HG03571 (cell line): ENCODE data around the gene USP13.
"Not testable (repeated sequence)": the region's sequence is repeated elsewhere in the genome, so short reads cannot be mapped to it uniquely, and the experiment has no call there.

Source experiments
- ATAC-seq: cut with Tn5 transposase; IDR thresholded peaks from one replicate; pipeline ENCODE4 v1.9.1; 2021; ENCODE audit not compliant: unreplicated experiment

The USP13 gene

DNA sequence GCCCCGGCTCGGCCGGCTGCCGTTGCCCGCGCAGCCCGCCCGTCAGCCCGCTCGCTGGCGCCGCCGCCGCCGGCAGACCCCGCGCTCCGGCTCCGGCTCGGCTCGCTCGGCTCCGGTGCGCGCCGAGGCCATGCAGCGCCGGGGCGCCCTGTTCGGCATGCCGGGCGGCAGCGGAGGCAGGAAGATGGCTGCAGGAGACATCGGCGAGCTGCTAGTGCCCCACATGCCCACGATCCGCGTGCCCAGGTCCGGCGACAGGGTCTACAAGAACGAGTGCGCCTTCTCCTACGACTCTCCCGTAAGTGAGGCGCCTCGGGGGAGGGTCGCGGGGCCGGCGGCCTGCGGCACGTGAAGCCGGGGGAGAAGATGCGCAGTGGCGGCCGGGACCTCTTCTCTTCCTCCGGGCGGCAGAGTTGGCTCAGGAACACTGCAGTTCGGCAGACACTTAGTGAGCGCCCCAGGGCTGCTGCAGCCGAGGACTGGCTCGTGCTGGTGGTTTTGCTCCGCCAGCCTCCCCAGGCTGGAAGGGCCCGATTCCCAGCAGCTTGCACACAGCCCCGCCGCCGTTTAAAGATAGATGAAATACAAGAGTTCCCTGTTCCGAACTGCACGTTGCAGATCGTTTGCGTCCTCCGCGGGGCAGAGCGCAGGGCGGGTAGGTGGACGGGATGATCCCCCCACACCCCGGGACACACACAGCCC is 407 bp downstream of the USP13 start:
- peak; percentile 53 for ATAC-seq

DNA sequence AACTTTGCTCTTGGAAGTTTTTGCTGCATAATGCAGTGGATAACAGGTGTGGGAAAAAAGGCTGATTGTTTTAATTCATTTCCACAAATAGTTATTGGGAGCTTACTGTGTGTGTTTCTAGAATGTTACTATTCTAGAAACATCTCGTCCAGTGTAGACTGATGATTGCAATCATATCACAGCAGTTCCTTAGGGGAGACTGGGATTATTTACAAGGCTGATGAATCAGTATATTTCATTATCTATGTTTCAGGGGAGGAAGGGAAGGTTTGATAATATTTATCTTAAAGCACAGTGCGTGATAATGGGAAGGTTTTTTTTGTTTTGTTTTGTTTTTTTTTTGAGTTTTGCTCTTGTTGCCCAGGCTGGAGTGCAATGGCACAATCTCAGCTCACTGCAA is 2.4 kb downstream of the USP13 start:
- no peak for ATAC-seq

DNA sequence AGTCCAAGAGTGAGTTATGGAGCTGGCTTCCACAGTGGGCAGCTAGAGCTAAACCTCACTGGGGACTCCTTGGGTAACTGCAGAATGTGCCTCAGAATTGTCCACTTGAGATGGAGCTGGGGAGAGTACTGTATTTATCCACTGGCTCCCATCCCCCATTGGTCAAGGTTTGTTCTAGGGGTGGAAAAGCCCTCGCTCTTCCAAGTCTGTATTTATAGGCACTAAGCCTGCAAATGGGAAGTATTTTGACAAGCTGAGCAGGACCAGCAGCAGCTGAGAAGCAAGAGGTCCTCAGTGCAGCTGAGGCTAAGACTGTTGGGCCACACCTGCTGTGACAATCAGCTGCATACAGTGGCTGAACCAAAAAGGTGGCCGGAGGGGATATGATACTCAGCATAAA is 5.8 kb downstream of the USP13 start:
- ATAC-seq: no peak

DNA sequence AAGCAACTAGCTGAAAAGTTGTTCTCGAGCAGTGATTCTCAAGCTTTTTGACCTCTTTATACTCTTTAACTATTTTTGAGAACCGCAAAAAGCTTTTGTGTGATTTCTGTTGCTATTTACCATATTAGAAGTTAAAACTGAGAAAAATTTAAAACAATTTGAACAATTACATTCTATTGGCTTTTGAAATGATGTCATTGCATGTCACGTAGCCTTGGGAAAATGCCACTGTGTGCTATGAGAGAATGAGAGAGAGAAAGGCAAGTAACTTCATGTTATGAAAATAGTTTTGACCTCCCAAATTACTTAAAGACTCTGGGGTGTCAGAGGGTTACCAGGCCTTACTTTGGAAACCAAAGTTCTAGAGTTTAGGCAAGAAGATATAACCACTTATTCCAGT is 8.0 kb downstream of the USP13 start:
- no peak for ATAC-seq

DNA sequence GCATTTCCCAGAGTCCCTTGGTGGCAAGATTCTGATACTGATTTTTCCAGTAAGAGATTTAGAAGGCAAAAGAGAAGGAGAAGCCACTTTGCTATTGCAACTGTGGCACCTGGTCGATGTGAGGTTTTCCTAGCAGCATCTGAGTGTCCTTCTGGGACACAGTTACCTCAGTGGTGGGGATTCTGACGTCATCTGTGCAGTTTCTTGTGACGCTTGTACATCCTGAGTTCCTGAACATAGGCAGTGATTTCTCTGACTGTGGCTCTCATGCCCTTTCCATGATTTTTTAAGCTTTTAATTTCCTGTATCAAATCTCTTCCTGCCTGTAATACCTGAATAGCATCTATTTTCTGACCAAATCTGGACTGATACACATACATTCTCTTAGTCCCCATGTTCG is 8.9 kb downstream of the USP13 start:
- no peak for ATAC-seq

DNA sequence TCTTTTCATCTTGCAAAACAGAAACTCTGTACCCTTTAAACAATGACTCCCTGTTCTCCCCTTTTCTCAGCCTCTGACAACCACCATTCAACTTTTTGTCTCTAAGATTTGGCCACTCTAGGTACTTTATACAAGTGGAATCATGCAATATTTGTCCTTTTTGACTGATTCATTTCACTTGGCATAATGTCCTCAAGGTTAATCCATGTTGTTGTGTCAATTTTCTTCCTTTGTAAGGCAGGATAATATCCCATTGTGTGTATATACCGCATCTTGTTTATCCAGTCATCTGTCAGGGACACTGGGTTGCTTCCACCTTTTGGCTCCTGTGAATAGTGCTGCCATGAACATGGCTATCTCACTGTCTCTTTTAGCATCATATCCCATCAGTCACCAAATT is 10.3 kb downstream of the USP13 start:
- ATAC-seq: no peak

DNA sequence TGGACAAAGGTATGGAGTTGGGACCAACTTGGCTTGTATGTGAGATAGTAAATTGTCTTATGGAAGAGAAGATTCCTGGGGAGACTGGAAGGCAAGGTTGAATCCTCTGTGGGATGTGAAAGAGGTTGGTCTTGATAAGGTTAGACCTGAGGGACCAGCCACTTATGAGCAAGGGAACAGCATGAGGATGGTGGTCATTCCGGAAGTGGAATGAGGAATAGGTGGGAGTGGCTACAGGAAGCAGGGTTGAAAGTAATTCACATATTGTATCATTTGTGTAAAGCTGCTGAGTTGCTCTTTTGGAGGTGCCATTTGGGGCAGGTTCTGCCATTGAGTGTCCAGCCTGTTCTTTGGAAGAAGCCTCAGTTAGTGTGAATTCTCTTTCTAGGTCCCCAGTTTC is 13.2 kb downstream of the USP13 start:
- no peak for ATAC-seq

DNA sequence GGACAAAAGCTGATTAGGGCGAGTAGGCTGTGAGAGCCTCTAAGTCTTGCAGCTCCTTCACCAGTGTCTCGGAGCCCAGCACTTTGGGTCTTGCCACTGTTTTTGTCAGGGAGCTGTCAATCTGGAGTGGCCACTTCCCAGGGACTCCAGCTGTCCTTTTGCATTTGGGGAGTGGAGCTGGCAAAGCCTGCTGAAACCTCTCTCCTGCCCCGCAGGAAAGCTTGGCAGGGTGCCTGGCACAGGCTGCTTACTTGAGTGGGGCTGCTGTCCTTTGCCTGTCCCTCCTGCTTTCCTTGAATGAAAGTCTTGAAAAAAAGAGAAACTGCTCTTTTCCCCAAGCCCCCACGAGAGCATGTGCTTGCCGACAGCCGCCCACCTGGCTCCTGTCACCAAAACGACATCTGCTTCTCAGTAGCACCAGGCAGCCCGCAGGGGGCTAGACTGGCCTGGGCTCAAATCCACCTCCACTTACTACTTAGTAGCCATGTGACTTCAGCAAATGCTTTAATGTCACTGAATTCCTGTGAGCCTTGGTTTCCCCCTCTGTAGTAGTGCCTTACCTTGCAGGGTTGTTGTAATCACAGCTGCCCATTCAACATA is 13.7 kb downstream of the USP13 start:
- no peak for ATAC-seq

DNA sequence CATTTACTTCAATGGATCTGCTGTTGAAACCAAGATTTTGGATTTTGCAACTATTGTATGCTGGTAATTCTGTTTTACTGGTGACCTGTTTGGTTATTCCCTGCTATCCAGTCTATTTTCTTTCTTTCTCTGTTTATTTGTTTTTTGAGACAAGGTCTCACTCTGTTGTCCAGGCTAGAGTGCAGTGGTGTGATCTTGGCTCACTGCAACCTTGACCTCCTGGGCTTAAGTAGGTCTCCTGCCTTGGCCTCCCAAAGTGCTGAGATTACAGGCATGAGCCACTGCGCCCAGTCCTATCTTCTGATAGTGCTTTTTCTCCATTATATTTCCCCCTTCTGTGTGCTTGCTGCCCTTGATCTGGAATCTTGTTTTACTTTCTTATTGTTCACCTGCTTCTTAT is 15.6 kb downstream of the USP13 start:
- ATAC-seq: no peak

DNA sequence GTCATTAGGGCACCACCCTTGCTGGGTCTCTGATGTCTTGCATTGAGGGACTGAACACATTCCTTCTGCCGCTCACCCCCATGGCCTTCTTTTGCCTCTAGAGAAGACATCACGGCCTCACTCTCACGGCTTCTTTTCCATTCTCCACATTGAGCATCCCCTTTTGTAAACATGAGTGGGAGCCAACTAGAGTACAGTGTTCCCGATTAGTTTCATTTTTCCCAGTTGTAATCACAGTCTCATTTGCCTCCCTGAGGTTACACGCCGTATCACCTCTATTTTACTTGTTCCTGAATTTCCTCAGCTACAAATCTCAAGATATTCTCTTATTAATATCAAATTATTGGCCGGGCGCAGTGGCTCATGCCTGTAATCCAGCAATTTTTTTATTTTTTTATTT is 17.5 kb downstream of the USP13 start:
- ATAC-seq: no peak

DNA sequence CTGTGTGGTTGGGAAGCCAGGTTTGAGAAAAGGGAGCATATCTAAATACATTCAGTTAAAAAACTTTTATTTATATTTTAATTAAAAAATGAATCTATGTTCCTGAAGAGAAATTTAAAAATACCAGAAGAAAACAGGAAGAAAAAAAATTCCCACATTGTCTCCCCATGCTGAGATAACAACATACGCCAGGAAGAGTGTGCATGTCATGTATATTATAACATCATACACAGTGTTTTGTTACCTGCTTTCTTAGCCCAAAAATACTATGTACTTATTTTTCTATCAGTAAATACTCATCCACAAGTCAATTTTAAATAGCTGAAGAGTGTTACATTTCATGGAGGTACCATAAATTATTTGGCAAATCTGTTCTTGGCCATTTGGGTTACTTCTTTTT is 18.5 kb downstream of the USP13 start:
- ATAC-seq: no peak

DNA sequence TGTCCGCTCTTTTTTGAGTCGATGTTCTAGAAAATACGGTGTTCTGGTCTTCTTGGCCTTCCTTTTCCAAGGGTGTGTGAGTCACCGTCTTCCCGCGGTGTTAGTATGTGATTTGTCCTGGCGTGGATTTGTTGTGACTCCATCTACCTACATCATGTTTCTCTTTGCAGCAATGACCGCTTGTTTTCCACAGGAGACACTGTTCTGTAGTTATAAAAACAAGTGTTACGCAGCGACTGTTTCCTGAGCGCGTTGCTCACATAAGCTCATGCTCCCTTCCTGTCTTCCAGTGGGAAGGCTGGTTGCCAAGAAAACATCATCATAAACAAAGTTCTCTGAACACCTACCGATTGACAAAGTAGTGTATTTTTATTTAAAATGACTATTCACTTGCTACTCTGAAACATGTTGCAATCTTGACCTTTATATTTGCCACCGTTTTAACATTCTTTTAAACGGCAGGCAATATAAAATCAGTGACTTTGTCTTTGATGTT is 19.0 kb downstream of the USP13 start:
- ATAC-seq: no peak

DNA sequence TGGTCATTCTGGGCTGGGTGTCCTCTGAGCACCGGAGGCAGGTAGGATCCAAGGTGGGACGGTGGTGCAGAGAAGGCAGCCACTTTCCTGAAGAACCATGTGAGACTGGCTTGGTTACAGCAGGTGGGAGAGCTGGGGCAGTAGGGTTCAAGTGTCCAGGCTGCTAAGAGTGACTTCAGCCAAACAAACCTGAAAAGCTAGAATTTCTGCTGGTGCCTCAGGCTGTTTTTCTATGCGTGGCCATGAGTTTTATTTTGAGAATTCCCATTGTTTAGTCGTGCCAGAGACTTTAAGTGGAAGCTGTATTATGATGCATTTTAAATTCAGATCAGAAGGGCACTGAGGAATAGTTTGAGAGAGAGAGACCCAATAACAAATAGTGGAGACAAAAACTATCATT is 20.1 kb downstream of the USP13 start:
- ATAC-seq: no peak

DNA sequence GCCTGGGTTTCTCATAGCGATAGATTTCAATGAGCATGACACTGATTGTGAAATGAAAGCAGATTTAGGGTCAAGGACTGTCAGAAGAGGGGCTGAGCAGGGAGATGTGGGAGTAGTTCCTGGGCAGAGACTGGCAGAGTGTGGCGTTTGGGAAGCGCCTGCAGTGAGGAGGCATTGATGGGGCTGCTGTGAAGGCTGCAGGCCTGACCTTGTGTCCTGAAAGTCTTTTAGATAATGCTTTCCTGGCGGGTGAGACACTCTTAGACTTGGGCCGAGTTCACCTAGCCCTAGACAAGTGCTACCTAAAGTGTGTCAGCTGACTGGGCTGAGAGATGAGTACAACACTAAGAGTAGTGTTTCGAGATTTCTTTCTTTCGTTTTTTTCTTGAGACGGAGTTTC is 20.7 kb downstream of the USP13 start:
- no peak for ATAC-seq

DNA sequence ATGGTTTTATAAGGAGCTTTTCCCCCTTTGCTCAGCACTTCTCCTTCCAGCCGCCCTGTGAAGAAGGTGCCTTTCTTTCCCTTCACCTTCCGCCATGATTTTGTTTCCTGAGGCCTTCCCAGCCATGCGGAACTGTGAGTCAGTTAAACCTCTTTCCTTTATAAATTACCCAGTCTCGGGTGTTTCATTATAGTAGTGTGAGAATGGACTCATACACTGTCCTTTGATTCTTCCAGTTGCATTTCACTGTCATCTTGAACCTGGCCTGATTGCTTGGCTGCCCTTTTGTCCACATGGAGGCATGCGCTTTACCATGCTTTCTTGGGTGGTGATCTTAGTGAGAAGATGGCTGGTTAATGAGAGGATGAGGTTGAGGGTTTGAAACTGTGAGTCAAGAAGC is 23.2 kb downstream of the USP13 start:
- ATAC-seq: no peak

DNA sequence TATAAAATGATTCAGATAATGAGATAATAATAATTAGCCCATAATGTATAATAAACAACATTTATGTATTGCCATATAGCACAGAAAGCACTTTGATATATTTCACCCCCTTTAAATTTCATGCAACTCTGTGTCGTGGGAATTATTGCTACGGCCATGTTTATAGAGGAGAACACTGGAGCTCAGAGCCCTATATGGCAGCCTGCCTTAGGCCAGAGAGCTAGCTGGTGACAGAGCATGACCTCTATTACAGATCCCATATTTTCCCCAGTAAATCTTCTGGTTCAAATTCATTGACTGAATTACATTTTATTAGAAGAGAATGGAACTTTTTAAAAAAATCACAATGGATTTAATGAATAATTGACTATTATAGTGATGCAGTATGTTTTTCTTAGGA is 25.0 kb downstream of the USP13 start:
- ATAC-seq: no peak

DNA sequence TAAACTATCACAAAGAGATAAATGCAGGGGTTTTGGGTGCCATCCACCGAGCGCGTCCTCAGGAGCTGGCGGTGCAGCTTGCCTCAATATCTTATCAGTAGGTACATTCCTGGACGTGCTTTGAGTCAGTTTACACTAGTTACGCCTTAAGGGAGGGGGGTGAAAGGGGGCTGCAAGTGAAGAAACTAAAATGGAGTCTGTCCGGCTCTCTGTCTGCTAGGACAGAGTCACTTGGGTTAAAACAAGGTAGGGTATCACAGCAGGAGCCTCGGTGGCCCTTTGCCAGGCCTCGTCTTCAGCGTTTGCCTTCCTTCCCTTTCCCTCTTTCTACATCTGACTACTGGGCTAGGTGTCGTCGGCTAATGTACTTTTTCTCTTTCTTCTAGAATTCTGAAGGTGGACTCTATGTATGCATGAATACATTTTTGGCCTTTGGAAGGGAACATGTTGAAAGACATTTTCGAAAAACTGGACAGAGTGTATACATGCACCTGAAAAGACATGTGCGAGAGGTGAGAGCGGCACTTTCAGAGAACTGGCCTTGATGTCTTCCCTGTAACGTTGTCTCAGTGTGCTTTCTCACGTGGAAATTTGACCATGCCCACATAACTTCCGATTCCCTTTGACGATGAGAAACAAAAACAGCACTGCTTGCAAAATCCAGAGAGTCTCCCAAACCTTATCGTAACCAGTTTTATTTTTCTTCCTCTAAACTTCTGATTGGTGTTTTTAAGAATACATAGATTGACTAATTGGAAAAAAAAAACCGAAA is 28.8 kb downstream of the USP13 start:
- no peak for ATAC-seq

DNA sequence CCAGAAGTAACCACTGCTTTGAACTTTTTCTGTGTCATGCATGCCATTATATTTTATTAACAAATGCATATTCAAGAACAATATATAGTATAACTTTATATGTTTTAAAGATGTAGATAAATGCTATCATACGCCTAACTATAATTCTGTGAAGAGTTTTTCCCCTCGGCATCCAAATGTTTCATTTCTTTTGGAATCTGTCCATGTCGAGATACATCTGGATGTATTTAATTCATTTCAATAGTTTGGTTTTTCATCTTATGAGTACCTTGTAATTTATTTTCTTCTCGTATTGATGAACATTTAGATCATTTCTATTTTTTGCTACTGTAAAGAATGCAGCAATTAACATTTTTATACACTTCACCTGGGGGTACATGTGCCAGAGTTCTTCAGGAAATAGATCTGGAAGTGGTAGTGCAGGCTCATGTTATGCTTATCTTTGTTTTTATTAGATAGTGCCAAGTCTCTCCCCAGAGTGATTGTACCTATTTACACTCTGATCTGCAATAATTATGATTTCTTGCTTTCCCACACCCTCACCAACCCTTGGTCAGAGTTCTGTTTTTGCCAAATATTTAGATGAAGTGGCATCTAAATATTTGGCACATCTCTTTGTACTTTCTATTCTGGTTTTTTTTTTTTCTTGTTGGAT is 29.7 kb downstream of the USP13 start:
- ATAC-seq: no peak

DNA sequence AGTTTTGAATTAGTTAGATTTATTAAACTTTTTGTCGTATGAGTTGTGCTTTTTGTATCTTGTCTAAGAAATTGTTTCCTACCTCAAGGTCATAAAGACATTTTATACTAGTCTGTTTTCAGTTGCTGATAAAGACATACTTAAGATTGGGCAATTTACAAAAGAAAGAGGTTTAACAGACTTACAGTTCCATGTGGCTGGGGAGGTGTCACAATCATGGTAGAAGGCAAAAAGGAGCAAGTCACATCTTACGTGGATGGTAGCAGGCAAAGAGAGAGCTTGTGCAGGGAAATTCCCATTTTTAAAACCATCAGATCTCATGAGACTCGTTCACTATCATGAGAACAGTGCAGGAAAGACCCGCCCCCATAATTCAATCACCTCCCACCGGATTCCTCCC is 30.4 kb downstream of the USP13 start:
- ATAC-seq: not testable (repeated sequence)

DNA sequence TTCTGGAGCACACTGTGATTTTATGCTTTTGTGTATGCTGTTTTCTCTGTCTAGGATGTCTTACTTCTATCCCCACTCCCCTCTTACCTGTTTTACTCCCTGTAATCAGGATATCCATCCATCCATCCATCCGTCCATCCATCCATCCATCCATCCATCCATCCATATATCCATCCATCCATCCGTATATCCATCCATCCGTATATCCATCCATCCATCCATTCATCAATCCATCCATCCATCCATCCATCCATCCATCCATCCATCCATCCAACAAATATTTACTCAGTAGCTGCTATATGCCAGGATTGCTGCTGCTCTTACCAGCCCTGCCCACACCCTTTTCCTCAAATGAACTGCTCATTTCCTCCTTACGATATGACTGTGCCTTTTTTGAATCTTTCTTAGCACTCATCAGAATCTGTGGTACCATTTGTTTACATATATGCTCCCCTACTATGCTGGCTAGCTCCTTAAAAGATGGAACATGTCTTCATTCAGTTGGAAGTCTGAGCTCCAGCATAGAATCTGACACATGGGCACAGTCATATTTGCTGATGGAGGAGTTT is 35.2 kb downstream of the USP13 start:
- no peak for ATAC-seq

DNA sequence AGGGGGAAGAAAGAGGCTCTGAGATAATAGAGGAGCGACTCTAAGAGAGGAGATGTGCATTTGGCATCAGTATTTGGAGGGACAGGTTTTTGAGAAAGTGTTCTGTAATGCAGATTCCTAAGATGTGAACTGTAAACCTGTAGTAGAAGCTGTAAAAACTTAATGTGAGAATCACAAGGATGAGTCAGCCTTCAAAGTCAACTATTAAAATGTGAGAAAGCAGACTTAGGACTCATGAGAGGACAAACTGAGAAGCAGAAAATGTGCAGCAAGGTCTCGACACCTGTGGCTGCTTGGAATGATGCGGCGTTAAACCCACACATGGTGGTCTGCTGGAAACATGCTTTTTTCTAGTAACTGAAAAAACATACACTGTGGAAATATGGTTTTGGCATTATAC is 36.0 kb downstream of the USP13 start:
- no peak for ATAC-seq
